ENCODE data around the gene ODR4.

DNA sequence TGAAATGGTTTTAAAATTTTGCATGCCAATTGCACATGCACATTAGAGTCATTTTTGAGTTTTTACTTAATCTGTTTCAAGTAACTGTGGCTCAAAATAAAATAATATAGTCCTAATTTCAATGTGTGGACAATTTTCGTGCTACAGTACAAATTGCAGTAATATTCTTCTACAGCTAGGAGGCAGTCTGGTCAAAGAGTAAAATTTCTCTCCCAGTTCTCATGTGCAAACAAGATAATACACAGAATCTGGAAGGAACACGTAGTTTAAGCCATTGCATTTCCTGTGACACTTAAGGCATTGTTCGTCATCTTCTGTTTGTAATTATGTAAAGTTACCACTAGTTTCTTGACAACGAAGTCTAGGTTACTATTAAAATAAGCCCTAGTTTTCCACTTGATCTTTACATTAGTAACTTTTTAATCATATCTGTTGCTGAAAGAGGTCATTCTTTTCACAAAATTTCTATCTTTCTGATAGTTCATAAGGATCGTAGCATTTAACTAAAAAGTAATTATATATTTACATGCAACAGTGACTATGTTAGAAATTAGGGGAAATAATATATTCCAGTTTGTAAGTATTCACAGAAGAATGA, 28.9 kb downstream of the ODR4 start:
- TF ChIP-seq, protein P1, sequence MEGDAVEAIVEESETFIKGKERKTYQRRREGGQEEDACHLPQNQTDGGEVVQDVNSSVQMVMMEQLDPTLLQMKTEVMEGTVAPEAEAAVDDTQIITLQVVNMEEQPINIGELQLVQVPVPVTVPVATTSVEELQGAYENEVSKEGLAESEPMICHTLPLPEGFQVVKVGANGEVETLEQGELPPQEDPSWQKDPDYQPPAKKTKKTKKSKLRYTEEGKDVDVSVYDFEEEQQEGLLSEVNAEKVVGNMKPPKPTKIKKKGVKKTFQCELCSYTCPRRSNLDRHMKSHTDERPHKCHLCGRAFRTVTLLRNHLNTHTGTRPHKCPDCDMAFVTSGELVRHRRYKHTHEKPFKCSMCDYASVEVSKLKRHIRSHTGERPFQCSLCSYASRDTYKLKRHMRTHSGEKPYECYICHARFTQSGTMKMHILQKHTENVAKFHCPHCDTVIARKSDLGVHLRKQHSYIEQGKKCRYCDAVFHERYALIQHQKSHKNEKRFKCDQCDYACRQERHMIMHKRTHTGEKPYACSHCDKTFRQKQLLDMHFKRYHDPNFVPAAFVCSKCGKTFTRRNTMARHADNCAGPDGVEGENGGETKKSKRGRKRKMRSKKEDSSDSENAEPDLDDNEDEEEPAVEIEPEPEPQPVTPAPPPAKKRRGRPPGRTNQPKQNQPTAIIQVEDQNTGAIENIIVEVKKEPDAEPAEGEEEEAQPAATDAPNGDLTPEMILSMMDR (IDR thresholded peaks at IDR 0.05): peak; percentile 33 to 79 (median 70)
- no peak for TF ChIP-seq POLR2A (IDR thresholded peaks at IDR 0.05)
